OCI-LY3 (cell line): ENCODE results near the gene STK35.

Experiments used
- CTCF ChIP-seq: fragments of 200-600, 300-600 bp; sonication (generic); IDR thresholded peaks from 2 replicates; pipeline ENCODE4 v1.5.1; 2014; ENCODE audit warnings: antibody characterized with exemption, low read length, low read depth
- EZH2phosphoT487 ChIP-seq: fragments of 200-600 bp; shearing (Covaris generic); IDR thresholded peaks from 2 replicates; pipeline ENCODE4 v1.6.1; 2018; ENCODE audit warnings: antibody characterized with exemption, mixed run types, low read depth

DNA sequence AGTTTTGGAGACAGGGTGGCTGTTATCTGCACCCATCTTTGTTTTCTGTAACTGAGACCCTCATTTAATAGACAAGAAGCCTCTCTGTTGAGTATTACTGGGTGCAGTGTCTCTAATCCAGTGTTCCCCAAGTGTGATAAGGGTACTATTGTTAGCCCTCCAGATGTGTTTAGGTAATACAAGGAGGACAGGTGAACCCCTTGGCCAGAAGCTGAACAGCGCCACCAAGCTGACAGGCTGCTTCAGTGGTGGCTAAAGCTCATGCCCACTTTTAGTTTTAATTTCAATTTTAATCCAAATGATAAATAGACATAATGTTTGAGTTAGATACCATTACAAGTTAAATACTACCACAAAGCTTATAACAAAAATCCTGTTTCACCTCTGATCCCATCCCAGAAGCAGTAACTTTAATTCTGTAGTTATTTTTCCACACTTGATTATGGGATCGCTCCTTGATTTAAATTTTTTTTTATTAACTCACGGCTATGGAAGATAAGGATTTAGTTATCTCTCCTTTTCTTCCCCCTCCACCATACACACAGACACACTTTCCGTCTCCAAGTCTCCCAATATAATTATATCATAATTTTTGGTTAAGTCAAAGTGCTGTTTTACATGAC lies 8.4 kb upstream of the STK35 start:
- peak; percentile 99 for TF ChIP-seq CTCF
- no peak for TF ChIP-seq EZH2phosphoT487
